HepG2 (cell line): Measurements from ENCODE around the gene NID2. TPM values are rescaled to one million over a fixed set of nuclear protein-coding genes. Genes with fewer than 3 reads are reported as not detected.

Source experiments
- ATAC-seq: fragments of 200-7000 bp; cut with Tn5 transposase; 3 replicates; pipeline ENCODE4 v1.9.1; 2020; ENCODE audit warnings: mild to moderate bottlenecking, moderate library complexity
- BruUV-seq: library from RNA; stranded (reverse); fragments of 400-500 nt; replicated peaks from 2 replicates; lab custom pipeline; 2021; lab: Mats Ljungman, UMichigan
- CTCF ChIA-PET: fragments of 300-600 bp; formaldehyde crosslinking; extraction: SDS; loops from one replicate; lab custom pipeline; 2021; ENCODE audit warnings: low total read pairs, inconsistent platforms, low intra/inter-chr PET ratio; lab: Yijun Ruan, JAX
- POLR2A ChIA-PET: fragments of 350-600 bp; sonication (Branson Sonifier 250); formaldehyde crosslinking; loops from one replicate; lab custom pipeline; 2020; ENCODE audit warnings: antibody characterized with exemption, inconsistent platforms; lab: Yijun Ruan, JAX
- DNase-seq: peaks from one replicate; pipeline ENCODE4 v3.0.0-alpha.2; 2015; ENCODE audit warnings: low spot score
- FAIRE-seq: peaks from 3 replicates; lab custom pipeline; 2011; peaks lifted over from hg19 to GRCh38; lab: Jason Lieb, UNC
- H2AFZ ChIP-seq: one replicate; pipeline ENCODE4 v1.6.1; 2011; ENCODE audit warnings: low read length, inconsistent platforms
- H3K27ac ChIP-seq: fragments of 300-600 bp; 3 replicates; pipeline ENCODE4 v1.8.0; 2011; ENCODE audit warnings: mixed run types, mild to moderate bottlenecking, mixed read lengths, low read length, inconsistent platforms; ENCODE audit not compliant: insufficient read depth; ENCODE audit errors: extremely low read length
- H3K27me3 ChIP-seq, 2 experiments: fragments of 200-600 bp in 1 of 2; 2 replicates in 1 of 2; 3 replicates in 1 of 2; pipeline versions ENCODE4 v1.6.0 to v1.8.0; 2011; ENCODE audit warnings: low read length in 2 of 2, mild to moderate bottlenecking in 2 of 2, moderate library complexity in 2 of 2, inconsistent platforms in 1 of 2; ENCODE audit not compliant: insufficient read depth in 2 of 2, control insufficient read depth in 1 of 2
- H3K36me3 ChIP-seq, 2 experiments: fragments of 200-600 bp in 1 of 2; replicated peaks in 1 of 2; 2 replicates in 1 of 2; 3 replicates in 1 of 2; pipeline versions ENCODE4 v1.5.1 to v1.8.0; 2011; ENCODE audit warnings: low read length in 2 of 2, inconsistent platforms in 1 of 2; ENCODE audit not compliant: insufficient read depth in 2 of 2, control insufficient read depth in 1 of 2
- H3K4me1 ChIP-seq: 2 replicates; pipeline ENCODE4 v1.5.1; 2012; ENCODE audit warnings: low read length, inconsistent platforms; ENCODE audit not compliant: insufficient read depth
- H3K4me2 ChIP-seq: 2 replicates; pipeline ENCODE4 v1.6.0; 2011; ENCODE audit warnings: low read depth, low read length, inconsistent platforms
- H3K4me3 ChIP-seq, 3 experiments: fragments of 200-600 bp in 1 of 3; sonication (generic), shearing (Covaris generic) in 1 of 3; replicated peaks in 1 of 3; 2 replicates each; pipeline ENCODE4 v1.5.1; 2011 to 2016; ENCODE audit warnings: low read length in 3 of 3, inconsistent platforms in 2 of 3, low read depth in 2 of 3, mild to moderate bottlenecking in 2 of 3, control low read depth in 1 of 3, mixed read lengths in 1 of 3; ENCODE audit not compliant: insufficient read depth in 1 of 3
- H3K79me2 ChIP-seq: one replicate; pipeline ENCODE4 v1.6.1; 2011; ENCODE audit warnings: low read length, inconsistent platforms; ENCODE audit not compliant: insufficient read depth
- H3K9ac ChIP-seq: 2 replicates; pipeline ENCODE4 v1.6.0; 2011; ENCODE audit warnings: mild to moderate bottlenecking, low read depth, low read length, inconsistent platforms; ENCODE audit not compliant: insufficient read depth
- H3K9me3 ChIP-seq: 2 replicates; pipeline ENCODE4 v1.5.1; 2012; ENCODE audit warnings: mild to moderate bottlenecking, low read length
- H4K20me1 ChIP-seq: 2 replicates; pipeline ENCODE4 v1.6.0; 2011; ENCODE audit warnings: inconsistent platforms, mild to moderate bottlenecking, low read length, moderate library complexity; ENCODE audit not compliant: insufficient read depth
- ETV5 ChIP-seq: IDR thresholded peaks from 2 replicates; pipeline ENCODE4 v1.6.1; 2018; ENCODE audit warnings: missing biosample characterization, missing genetic modification reagents, inconsistent platforms, borderline replicate concordance
- HDAC2 ChIP-seq: sonication (generic); formaldehyde crosslinking; IDR thresholded peaks from 2 replicates; pipeline ENCODE4 v1.4.0; 2020; ENCODE audit warnings: missing genetic modification reagents
- IRF2 ChIP-seq: IDR thresholded peaks from 2 replicates; pipeline ENCODE4 v1.6.1; 2018; ENCODE audit warnings: missing genetic modification reagents, missing compliant biosample characterization
- MIXL1 ChIP-seq: IDR thresholded peaks from 2 replicates; pipeline ENCODE4 v1.6.1; 2016
- NFYB ChIP-seq: sonication (generic); formaldehyde crosslinking; IDR thresholded peaks from 2 replicates; pipeline ENCODE4 v1.4.0; 2020; ENCODE audit warnings: missing genetic modification reagents
- PRDM4 ChIP-seq: sonication (generic); formaldehyde crosslinking; IDR thresholded peaks from 2 replicates; pipeline ENCODE4 v1.9.0; 2021; ENCODE audit warnings: missing genetic modification reagents, borderline replicate concordance
- PREB ChIP-seq: sonication (generic); formaldehyde crosslinking; IDR thresholded peaks from 2 replicates; pipeline ENCODE4 v1.4.0; 2020; ENCODE audit warnings: missing genetic modification reagents
- SMARCC2 ChIP-seq: fragments of 450-650 bp; IDR thresholded peaks from 2 replicates; pipeline ENCODE4 v1.6.1; 2017; ENCODE audit warnings: antibody characterized with exemption, mild to moderate bottlenecking
- SP140L ChIP-seq: sonication (generic); formaldehyde crosslinking; IDR thresholded peaks from 2 replicates; pipeline ENCODE4 v1.4.0; 2020; ENCODE audit warnings: missing genetic modification reagents, borderline replicate concordance
- SYNCRIP ChIP-seq: fragments of 200-400 bp; formaldehyde crosslinking; IDR thresholded peaks from 2 replicates; pipeline ENCODE4 v1.6.1; 2018; ENCODE audit warnings: mild to moderate bottlenecking, low read depth, low read length; ENCODE audit not compliant: insufficient read depth
- ZNF10 ChIP-seq: sonication (generic); formaldehyde crosslinking; IDR thresholded peaks from 2 replicates; pipeline ENCODE4 v1.4.0; 2020; ENCODE audit warnings: mild to moderate bottlenecking, low read depth, missing genetic modification reagents, borderline replicate concordance
- ZNF44 ChIP-seq: sonication (generic); formaldehyde crosslinking; IDR thresholded peaks from 2 replicates; pipeline ENCODE4 v1.5.1; 2020; ENCODE audit warnings: mild to moderate bottlenecking, missing genetic modification reagents
- ZNF563 ChIP-seq: sonication (generic); formaldehyde crosslinking; IDR thresholded peaks from 2 replicates; pipeline ENCODE4 v1.8.0; 2022; ENCODE audit warnings: mild to moderate bottlenecking, moderate library complexity, missing genetic modification reagents
- ZNF639 ChIP-seq: conservative IDR thresholded peaks from 2 replicates; pipeline ENCODE4 v1.6.1; 2018; ENCODE audit warnings: missing genetic modification reagents
- in situ Hi-C: cut with HindIII; loops from 2 replicates; pipeline ENCODE4 v1.10.0; 2017; ENCODE audit warnings: low pct_unique_long_range_greater_than_20kb; ENCODE audit not compliant: extremely low pct_ligation_motif_present
- intact Hi-C: fragments of 100-400 bp; cut with micrococcal nuclease; formaldehyde crosslinking; loops from one replicate; pipeline ENCODE4 v1.10.0; 2022; ENCODE audit not compliant: unreplicated experiment
- polyA plus RNA-seq, 8 experiments: library from polyadenylated mRNA; depleted of rRNA in 3 of 8; stranded (reverse) in 7 of 8; unstranded in 1 of 8; fragments of >200 nt; fragmentation: Illumina TruSeq in 4 of 8; extraction: Trizol in 4 of 8; gene quantifications; 2 replicates each; pipeline versions ENCODE4 v1.2.1 to v1.2.3, GENCODE V29; 2011 to 2016; ENCODE audit warnings: low read depth in 4 of 8, missing spikeins in 1 of 8, mixed read lengths in 1 of 8; ENCODE audit not compliant: insufficient read depth in 1 of 8
- total RNA-seq, 5 experiments: library from RNA; depleted of rRNA; stranded (reverse); fragments of >200 nt; fragmentation: Illumina TruSeq; extraction: Trizol; gene quantifications; 2 replicates each; pipeline ENCODE4 v1.2.3, GENCODE V29; 2016; ENCODE audit warnings: low read depth in 1 of 5

The NID2 gene
- total and polyA plus RNA-seq, 2 of the 13 experiments (the other 11 are each of a cell fraction or from before 2014, with no cell fraction given), result 0.11 TPM; not detected in 1

GRCh38 chr14:52115286-52115685 is 46.4 kb upstream of the NID2 start:
- POLR2A ChIA-PET, result no interaction called here
- CTCF ChIA-PET, result no interaction called here
- BruUV-seq, result no TSS peak

More at GRCh38 chr14:52115286-52115685, 46.4 kb upstream of the NID2 start:
- H3K79me2 ChIP-seq, result no peaks in the 10 kb centered on the region
- no peaks in the 10 kb centered on the region for H3K9me3 ChIP-seq
- H3K4me1 ChIP-seq, result peaks cover 19% of the 10 kb centered on the region
- H3K27ac ChIP-seq, result no peak overlapping the region
- no peaks in the 10 kb centered on the region for H3K36me3 ChIP-seq
- in situ Hi-C loops, result no loop called here
- no peaks in the 10 kb centered on the region; a peak in 1 of 5 replicates for H3K27me3 ChIP-seq
- no peak for TF ChIP-seq MIXL1 (CRISPR knock-in tag)
- no peak for TF ChIP-seq ZNF44 (CRISPR knock-in tag)
- no peak for TF ChIP-seq PREB (CRISPR knock-in tag)
- TF ChIP-seq ZNF563 (CRISPR knock-in tag), result no peak
- TF ChIP-seq PRDM4, result no peak
- no peak for TF ChIP-seq ZNF10 (CRISPR knock-in tag)
- no peak for TF ChIP-seq IRF2 (CRISPR knock-in tag)
- no peak for TF ChIP-seq SYNCRIP
- TF ChIP-seq SP140L (CRISPR knock-in tag), result no peak
- no peak for TF ChIP-seq ZNF639 (CRISPR knock-in tag)
- no peak for TF ChIP-seq SMARCC2
- no peak for TF ChIP-seq ETV5
- TF ChIP-seq HDAC2 (CRISPR knock-in tag), result no peak
- TF ChIP-seq NFYB, result no peak
- TF ChIP-seq, all 625 proteins: peak for 0
- H3K4me2 ChIP-seq, result no peak overlapping the region
- DNase-seq, result no peak
- no peak overlapping the region for H3K4me3 ChIP-seq
- ATAC-seq, result no peak
- H4K20me1 ChIP-seq, result no peaks in the 10 kb centered on the region
- intact Hi-C loops, result no loop called here
- H2AFZ ChIP-seq, result no peak overlapping the region
- no peak overlapping the region for H3K9ac ChIP-seq
- no peak for FAIRE-seq
